Psoas muscle (tissue), 8 donors: Measurements from ENCODE around the gene SPRED2. TPM values are rescaled to one million over a fixed set of nuclear protein-coding genes. Genes with fewer than 3 reads are reported as not detected.

Experiments used
- ATAC-seq, 4 donors: fragments of 200-7000 bp; cut with Tn5 transposase; one replicate each; pipeline ENCODE4 v1.9.1; 2020; ENCODE audit warnings: moderate library complexity in 3 of 4, mild to moderate bottlenecking in 2 of 4
- DNase-seq, 2 donors: peaks; one replicate each; pipeline ENCODE4 v3.0.0-alpha.2; 2020
- H3K27ac ChIP-seq: fragments of 200-600 bp; one replicate; pipeline ENCODE4 v1.8.0; 2022
- H3K27me3 ChIP-seq, 3 donors: fragments of 200-600 bp in 1 of 3; one replicate each; pipeline versions ENCODE4 v1.6.1 to v1.8.0; 2013 to 2022; ENCODE audit warnings: low read length in 2 of 3, mild to moderate bottlenecking in 2 of 3, moderate library complexity in 1 of 3; ENCODE audit not compliant: insufficient read depth in 3 of 3
- H3K36me3 ChIP-seq, 2 donors: fragments of 200-600 bp in 1 of 2; one replicate each; pipeline versions ENCODE4 v1.6.1 to v1.8.0; 2013 to 2022; ENCODE audit warnings: low read depth in 1 of 2, mild to moderate bottlenecking in 1 of 2, moderate library complexity in 1 of 2; ENCODE audit not compliant: insufficient read depth in 1 of 2
- H3K4me1 ChIP-seq: fragments of 200-600 bp; one replicate; pipeline ENCODE4 v1.8.0; 2022
- H3K4me3 ChIP-seq: fragments of 200-600 bp; one replicate; pipeline ENCODE4 v1.8.0; 2022; ENCODE audit warnings: mild to moderate bottlenecking
- H3K9me3 ChIP-seq: fragments of 200-600 bp; one replicate; pipeline ENCODE4 v1.8.0; 2022
- CTCF ChIP-seq: fragments of 200-600 bp; IDR thresholded peaks from one replicate; pipeline ENCODE4 v1.8.0; 2022; ENCODE audit warnings: antibody characterized with exemption
- WGBS, 3 donors: extraction: QIAGEN DNeasy Blood & Tissue Kit; methylation state at CpG; one replicate each; pipeline versions ENCODE4 v1.1.6 to v1.1.7; 2013; 5-methylcytosine and 5-hydroxymethylcytosine counted together
- intact Hi-C, 2 donors: fragments of 100-400 bp; cut with DNase I; formaldehyde crosslinking; loops; one replicate each; pipeline versions ENCODE4 v1.11.0 to v1.14.2; 2022
- polyA plus RNA-seq, 3 donors: library from polyadenylated mRNA; stranded (reverse); fragments of 200-250 nt; gene quantifications; one replicate each; pipeline ENCODE4 v1.2.3, GENCODE V29; 2013
- total RNA-seq, 4 donors: library from RNA; stranded (reverse); fragmentation: NEBNext Ultra II Directional in 2 of 4; extraction: Animal tissue kit (Norgen Biotek cat#: 25700) in 2 of 4; gene quantifications; one replicate each; pipeline versions ENCODE4 v1.2.1 to v1.2.4, GENCODE V29; 2021 to 2023
- donor health status: healthy with polysubstance abuse.
- donor health status: DM: no; HTN: no; CAD: no; lungs with moderate emphysema.
- donor health status: Bipolar disorder and iron deficiency.
- donor health status: healthy.
- donor health status: DM: yes; HTN: yes; CAD: no.
- donor health status: DM: no; HTN: no; CAD: no.
- donor health status: DM: no; HTN: no; CAD: no.
- donor health status: DM: yes; HTN: yes; CAD: no.

SPRED2 gene
- total and polyA plus RNA-seq, 7 donors: 3.8 to 16.9 (median 8.5) TPM

- no peak overlapping the region for H3K27ac ChIP-seq
- H3K9me3 ChIP-seq: no peaks in the 10 kb centered on the region
- ATAC-seq (no peak), DNase-seq (no peak)
- H3K27me3 ChIP-seq: no peaks in the 10 kb centered on the region
- no peak overlapping the region for H3K4me3 ChIP-seq
- no peaks in the 10 kb centered on the region for H3K4me1 ChIP-seq
- no peaks in the 10 kb centered on the region for H3K36me3 ChIP-seq
- no peak for TF ChIP-seq CTCF
- WGBS, 3 donors: 79 to 96% (median 80%) methylated on average over 2 of the region's 2 CpGs
- intact Hi-C loops: no loop called here
Measured at GRCh38 chr2:65409045-65409444, 23.4 kb downstream of the SPRED2 start.

GRCh38 chr2:65407240-65407639 lies 25.2 kb downstream of the SPRED2 start:
- ATAC-seq (no peak), DNase-seq (no peak)
- Histone ChIP-seq H3K36me3 (no peaks in the 10 kb centered on the region), H3K4me1 (no peaks in the 10 kb centered on the region), H3K27ac (no peak overlapping the region), H3K9me3 (no peaks in the 10 kb centered on the region), H3K27me3 (no peaks in the 10 kb centered on the region), H3K4me3 (no peak overlapping the region)
- TF ChIP-seq CTCF: no peak
- 88 to 94% (median 90%) methylated on average over 2 of the region's 2 CpGs for WGBS, 3 donors
- intact Hi-C loops: no loop called here

GRCh38 chr2:65404988-65405697 lies 27.3 kb downstream of the SPRED2 start:
- WGBS, 3 donors: 79 to 82% (median 82%) methylated on average over 10 of the region's 10 CpGs
- H3K27me3 ChIP-seq: no peaks in the 10 kb centered on the region
- no peaks in the 10 kb centered on the region for H3K4me1 ChIP-seq
- TF ChIP-seq CTCF: no peak
- no peak for ATAC-seq
- intact Hi-C loops: no loop called here
- H3K36me3 ChIP-seq: no peaks in the 10 kb centered on the region
- no peak overlapping the region for H3K4me3 ChIP-seq
- no peak overlapping the region for H3K27ac ChIP-seq
- H3K9me3 ChIP-seq: no peaks in the 10 kb centered on the region
- DNase-seq: no peak

DNA sequence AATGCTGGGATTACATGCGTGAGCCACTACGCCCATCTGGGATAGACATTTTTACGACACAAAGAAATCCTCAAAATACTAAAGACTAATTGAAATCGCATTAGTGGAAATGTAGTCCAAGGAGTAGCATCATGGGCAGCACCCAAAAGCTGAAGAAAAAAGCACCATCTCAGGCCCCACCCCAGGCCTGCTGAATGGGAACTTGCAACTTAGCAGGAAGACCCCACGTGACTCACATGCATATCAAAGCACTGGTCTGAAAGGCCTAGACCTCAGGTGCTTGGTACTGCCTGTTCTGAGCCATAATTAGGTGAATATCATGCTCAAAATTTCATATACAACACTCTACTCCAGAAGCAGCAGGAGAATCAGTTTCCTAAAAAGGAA lies 28.9 kb downstream of the SPRED2 start:
- no peak for ATAC-seq
- Histone ChIP-seq H3K4me3 (no peak overlapping the region), H3K4me1 (no peaks in the 10 kb centered on the region), H3K9me3 (no peaks in the 10 kb centered on the region), H3K27me3 (no peaks in the 10 kb centered on the region), H3K36me3 (no peaks in the 10 kb centered on the region), H3K27ac (no peak overlapping the region)
- no peak for DNase-seq
- intact Hi-C loops: no loop called here
- no peak for TF ChIP-seq CTCF
- WGBS, 3 donors: 79 to 83% (median 81%) methylated on average over 5 of the region's 5 CpGs
